DMS114 treated with DMSO at 0.1 percent for 48 hours (cell line): ENCODE measurements around the gene DCTN5.
"Not testable (repeated sequence)": the region's sequence is repeated elsewhere in the genome, so short reads cannot be mapped to it uniquely, and the experiment has no call there.

Source experiments
- DNase-seq: peaks from one replicate; lab custom pipeline; 2025; ENCODE audit not compliant: unreplicated experiment; lab: John Stamatoyannopoulos, UW

Gene DCTN5

GRCh38 chr16:23640931-23641765, at the start of gene DCTN5, which contains the start of gene PALB2:
DCTN5 (plus strand) TSS chr16:23641466; CDS start chr16:23641543, 77 bp downstream.
PALB2 (minus strand) TSS chr16:23641310; CDS start chr16:23641157, 153 bp downstream.
- peak; percentile 87 for DNase-seq

DNA sequence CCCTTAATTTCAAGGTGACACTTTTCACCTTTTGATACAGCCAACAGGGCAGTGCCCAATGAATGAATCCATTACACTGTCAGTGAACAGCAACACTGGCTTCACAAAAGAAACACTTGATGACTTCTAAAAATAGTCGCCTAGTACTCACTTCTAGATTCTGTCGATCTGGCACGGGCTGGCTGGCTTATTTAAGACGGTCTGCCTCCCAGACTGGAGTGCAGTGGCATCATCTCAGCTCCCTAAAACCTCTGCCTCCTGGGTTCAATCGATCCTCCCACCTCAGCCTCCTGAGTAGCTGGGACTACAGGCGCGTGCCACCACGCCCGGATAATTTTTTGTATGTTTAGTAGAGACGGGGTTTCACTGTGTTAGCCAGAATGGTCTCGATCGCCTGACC, 47.1 kb upstream of the DCTN5 start:
- no peak for DNase-seq

GRCh38 chr16:23595246-23595950, 45.9 kb upstream of the DCTN5 start:
- no peak for DNase-seq

- peak; percentile 67 for DNase-seq
Observed at GRCh38 chr16:23595951-23596720, 45.1 kb upstream of the DCTN5 start, which contains the start of gene NDUFAB1. NDUFAB1 (minus strand) TSS chr16:23596316; CDS start chr16:23596290, 26 bp downstream.

DNA sequence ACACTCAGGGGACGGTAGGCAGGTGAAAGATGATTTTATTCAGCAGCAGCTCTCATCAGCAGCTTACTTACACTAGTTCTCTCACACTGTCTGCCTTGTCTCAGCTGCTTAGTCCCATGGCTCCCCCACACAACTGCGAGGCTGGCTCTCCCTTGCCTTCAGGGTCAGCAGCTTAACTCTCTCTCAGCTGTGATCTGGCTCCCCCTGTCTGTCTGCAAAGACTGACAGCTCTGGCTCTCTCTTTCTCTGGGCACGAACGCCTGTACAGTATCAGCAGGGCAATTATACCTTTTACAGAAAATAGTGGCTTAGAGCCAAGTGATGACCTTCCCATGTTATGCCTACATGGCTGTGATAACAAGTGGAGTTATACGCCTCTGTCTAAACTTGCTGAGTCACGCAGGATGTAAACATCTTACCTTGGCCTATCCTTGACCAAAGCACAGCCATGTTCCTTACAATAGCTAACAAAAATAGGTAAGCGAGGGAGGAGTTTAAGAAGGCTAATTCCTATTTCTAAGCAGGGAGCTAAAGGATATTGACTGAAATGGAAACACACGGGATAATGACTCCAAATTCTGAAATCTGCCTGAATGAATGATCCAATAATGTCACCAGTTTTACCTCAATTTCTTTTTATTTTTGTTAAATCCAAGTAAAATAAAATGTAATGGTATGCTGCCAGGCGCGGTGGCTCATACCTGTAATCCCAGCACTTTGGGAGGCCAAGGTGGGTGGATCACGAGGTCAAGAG, 44.1 kb upstream of the DCTN5 start:
- DNase-seq, result no peak

- DNase-seq, result no peak
Observed at GRCh38 chr16:23607726-23608125, 33.5 kb upstream of the DCTN5 start.

DNA sequence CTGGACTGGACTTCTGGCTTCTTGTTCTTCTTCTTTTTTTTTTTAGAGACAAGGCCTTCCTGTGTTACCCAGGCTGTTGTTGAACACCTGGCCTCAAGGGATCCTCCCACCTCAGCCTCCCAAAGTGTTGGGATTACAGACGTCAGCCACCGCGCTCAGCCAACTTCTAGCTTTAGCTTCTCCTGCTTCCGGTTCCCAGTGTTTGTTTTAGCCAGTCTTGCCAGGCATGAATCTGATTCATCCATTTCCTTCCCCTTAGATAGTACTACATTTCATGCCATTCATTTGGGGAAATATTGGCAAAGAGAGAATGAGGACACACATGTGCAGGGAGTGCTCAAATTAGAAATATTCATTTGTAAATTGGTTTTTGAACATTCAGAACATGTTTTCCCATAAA, 33.1 kb upstream of the DCTN5 start:
- DNase-seq, result no peak

DNA sequence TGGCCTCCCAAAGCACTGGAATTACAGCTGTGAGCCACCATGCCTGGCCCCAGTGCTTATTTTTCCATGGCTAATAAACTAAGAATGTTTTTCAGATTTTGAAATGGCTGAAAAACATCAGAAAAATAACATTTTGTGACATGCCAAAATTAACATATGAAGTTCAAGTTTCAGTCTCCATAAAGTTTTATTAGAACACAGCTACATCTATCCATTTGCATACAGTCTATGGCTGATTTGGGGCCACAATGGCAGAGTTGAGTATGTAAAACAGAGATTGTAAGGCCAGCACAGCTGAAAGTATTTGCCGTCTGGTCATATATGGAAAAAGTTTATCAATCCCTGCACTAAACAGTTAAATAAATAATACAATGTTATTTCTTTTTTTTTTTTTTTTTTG, 31.3 kb upstream of the DCTN5 start:
- DNase-seq, result no peak

DNA sequence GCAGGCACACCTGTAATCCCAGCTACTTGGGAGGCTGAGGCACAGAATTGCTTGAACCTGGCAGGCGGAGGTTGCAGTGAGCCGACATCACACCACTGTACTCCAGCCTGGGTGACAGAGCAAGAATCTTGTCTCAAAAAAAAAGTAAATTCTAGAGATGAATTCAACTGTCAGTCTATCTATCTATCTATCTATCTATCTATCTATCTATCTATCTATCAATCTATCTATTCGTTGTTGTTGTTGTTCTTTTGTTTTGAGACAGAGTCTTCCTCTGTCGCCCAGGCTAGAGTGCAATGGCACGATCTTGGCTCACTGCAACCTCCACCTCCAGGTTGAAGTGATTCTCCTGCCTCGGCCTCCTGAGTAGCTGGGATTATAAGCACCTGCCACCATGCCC, 30.4 kb upstream of the DCTN5 start:
- not testable (repeated sequence) for DNase-seq

DNA sequence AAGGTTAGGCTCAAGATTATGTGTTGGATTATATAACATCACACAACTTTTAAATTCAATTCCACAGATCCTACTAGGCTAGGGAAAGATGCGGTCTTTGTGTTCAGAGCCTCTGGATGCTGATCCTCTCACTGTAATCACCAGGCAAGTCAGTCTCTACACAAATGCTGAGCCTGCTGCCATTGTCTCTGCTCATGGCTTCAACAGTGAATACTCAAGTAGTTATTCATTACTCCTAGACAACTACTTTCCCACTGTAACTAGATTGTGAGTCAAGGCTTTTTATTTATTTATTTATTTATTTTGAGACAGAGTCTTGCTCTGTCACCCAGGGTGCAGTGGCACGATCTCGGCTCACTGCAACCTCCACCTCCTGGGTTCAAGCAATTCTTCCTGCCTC, 29.3 kb upstream of the DCTN5 start:
- DNase-seq, result no peak

DNA sequence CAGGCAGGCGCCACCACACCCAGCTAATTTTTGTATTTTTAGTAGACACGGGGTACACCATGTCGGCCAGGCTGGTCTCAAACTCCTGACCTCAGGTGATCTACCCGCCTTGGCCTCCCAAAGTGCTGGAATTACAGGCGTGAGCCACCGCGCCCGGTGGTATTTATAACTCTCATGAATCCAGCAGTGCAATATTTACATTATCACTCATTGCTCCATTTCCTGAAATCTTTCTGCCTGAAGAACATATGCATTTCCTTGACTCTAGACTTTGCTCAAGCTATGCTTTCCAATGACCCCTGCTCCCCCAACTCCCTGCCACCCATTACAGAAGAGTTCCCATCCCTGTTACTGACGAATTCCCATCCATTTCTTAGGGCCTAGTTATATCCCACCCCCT, 25.5 kb upstream of the DCTN5 start:
- no peak for DNase-seq

GRCh38 chr16:23624092-23624491, 17.2 kb upstream of the DCTN5 start:
- DNase-seq, result no peak

DNA sequence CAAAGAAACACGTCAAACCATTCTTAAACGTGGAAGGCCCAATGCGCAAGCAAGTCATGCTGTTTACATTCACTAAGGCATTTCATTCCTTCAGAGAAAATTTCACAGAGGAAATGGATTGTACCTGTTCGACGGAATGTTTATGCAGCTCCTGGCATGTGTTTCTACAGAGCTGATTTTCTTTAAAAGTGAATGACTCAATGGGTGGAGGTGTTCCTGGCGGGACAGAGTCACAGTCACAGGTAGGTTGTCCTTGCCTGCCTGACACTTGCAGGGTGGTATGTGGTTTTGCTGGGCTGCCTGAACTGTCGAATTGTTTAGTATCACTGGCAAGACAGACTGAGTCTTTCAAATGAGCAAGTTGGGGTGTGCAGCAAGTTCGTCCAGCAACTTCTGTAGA, 11.8 kb upstream of the DCTN5 start:
- DNase-seq, result no peak

DNA sequence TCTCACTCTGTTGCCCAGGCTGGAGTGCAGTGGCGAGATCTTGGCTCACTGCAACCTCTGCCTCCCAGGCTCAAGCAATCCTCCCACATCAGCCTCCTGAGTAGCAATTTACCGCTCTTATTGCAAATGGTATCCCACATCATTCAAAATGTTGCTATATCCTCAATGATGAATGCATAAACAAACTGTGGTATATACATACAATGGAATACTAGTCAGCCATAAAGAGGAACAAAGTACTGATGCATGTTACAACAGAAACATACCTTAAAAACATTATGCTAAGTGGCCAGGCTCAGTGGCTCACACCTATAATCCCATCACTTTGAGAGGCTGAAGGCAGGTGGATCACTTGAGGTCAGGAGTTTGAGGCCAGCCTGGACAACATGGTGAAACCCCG, 9.4 kb upstream of the DCTN5 start:
- DNase-seq, result not testable (repeated sequence)

- DNase-seq, result no peak
Observed at GRCh38 chr16:23634461-23635036, 6.7 kb upstream of the DCTN5 start.

- no peak for DNase-seq
Observed at GRCh38 chr16:23635958-23636357, 5.3 kb upstream of the DCTN5 start.

- peak; percentile 4 for DNase-seq
Observed at GRCh38 chr16:23640615-23640930, 693 bp upstream of the DCTN5 start.

DNA sequence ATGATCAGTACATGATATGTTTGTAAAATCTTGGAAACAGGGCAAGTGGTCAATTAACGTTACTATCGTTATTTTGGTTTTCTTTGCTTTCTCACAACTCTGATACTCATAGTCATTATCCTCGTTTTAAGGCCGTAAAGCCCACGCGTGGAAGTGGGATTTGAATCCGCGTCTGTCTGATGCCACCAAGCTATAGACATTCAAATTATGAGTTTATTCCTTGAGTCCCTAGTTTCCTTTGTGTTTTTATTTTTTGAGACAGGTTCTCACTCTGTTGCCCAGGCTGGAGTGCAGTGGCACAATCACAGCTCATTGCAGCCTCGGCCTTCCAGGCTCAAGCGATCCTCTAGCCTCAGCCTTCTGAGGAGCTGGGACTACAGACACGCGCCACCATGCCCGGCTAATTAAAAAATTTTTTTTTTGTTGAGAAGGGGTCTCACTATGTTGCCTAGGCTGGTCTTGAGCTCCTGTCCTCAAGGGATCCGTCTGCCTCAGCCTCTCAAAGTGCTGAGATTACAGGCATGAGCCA, 1.0 kb downstream of the DCTN5 start:
- no peak for DNase-seq

DNA sequence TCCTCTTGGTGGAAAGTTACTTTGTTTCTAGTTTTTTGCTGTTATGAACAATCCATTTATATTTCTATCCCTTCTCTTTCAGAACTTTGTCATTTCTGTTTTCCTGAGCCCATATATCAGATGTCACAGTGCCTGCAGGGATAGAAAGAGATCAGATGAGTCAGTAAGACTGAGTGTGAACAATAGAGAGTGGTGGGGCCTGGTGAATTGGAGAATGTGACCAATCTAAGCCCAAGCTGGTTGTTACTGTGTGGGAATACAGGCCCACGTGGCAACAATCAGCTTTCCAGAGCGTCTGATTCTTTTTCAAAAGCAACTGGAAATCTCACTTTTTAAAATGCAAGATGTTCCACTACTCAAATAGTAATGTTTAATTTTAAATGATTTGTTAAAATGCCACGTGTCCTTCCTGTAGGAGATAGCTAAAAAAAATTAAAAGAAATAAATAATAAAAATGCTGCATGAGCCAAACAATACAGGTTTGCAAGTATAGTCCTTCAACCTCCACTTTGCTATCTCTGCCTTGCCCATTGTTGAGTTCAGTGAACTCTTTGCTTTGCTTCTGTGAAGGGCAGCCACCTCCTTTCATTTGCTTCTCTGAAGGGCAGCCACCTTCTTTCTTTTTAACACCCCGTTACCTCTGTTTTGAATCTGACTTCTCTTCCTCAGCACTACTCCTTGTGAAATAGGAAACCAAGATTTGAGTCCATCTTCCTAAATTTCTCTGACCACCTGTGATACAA, 9.6 kb downstream of the DCTN5 start:
- DNase-seq, result no peak
